Prostate gland (tissue), 2 donors: ENCODE measurements around the gene FAM217A.

Source experiments
- CTCF ChIP-seq, 4 experiments: fragments of 200-600 bp in 2 of 4; fragments of 450-650 bp in 2 of 4; sonication (generic) in 2 of 4; IDR thresholded peaks; 1 replicate in 3 of 4; 2 replicates in 1 of 4; pipeline ENCODE4 v1.5.1; 2016 to 2019; ENCODE audit warnings: antibody characterized with exemption in 4 of 4, mild to moderate bottlenecking in 2 of 4, moderate library complexity in 2 of 4
- POLR2A ChIP-seq: fragments of 450-650 bp; IDR thresholded peaks from one replicate; pipeline ENCODE4 v1.6.1; 2016; ENCODE audit warnings: antibody characterized with exemption, mild to moderate bottlenecking

GRCh38 chr6:4125500-4125899, 46.6 kb upstream of the FAM217A start:
- TF ChIP-seq CTCF (IDR thresholded peaks at IDR 0.05) (no peak), POLR2A (no peak)
